ENCODE results near the gene SBNO2.
"Not testable (repeated sequence)": the region's sequence is repeated elsewhere in the genome, so short reads cannot be mapped to it uniquely, and the experiment has no call there.

Gene SBNO2

GRCh38 chr19:1208830-1209229, 34.8 kb upstream of the SBNO2 start:
- not testable (repeated sequence) for DNase-seq (ENCODE audit: low spot score)

- DNase-seq (ENCODE audit: low spot score) = no peak
Measured at GRCh38 chr19:1206864-1207450, 32.9 kb upstream of the SBNO2 start.

- DNase-seq (ENCODE audit: low spot score) = peak; percentile 51
Measured at GRCh38 chr19:1206150-1206863, 32.2 kb upstream of the SBNO2 start.

- DNase-seq (ENCODE audit: low spot score) = peak; percentile 100
Measured at GRCh38 chr19:1205114-1206099, 31.3 kb upstream of the SBNO2 start, which contains the start of gene STK11. Gene STK11, plus strand, starts transcription at chr19:1205778. Its CDS starts 1,136 bp downstream, at chr19:1206914.

GRCh38 chr19:1200614-1201013, 26.5 kb upstream of the SBNO2 start:
- not testable (repeated sequence) for DNase-seq (ENCODE audit: low spot score)

GRCh38 chr19:1199531-1199930, 25.5 kb upstream of the SBNO2 start:
- DNase-seq (ENCODE audit: low spot score) = no peak

- DNase-seq (ENCODE audit: low spot score) = no peak
Measured at GRCh38 chr19:1189419-1189818, 15.4 kb upstream of the SBNO2 start.

GRCh38 chr19:1183543-1184172, 9.6 kb upstream of the SBNO2 start:
- peak; percentile 24 for DNase-seq (ENCODE audit: low spot score)

- no peak for DNase-seq (ENCODE audit: low spot score)
Measured at GRCh38 chr19:1182727-1183126, 8.7 kb upstream of the SBNO2 start.

- no peak for DNase-seq (ENCODE audit: low spot score)
Measured at GRCh38 chr19:1182068-1182467, 8.0 kb upstream of the SBNO2 start.

- peak; percentile 41 for DNase-seq (ENCODE audit: low spot score)
Measured at GRCh38 chr19:1181606-1182005, 7.5 kb upstream of the SBNO2 start.

GRCh38 chr19:1177322-1178114, 3.5 kb upstream of the SBNO2 start:
- DNase-seq (ENCODE audit: low spot score) = no peak

GRCh38 chr19:1173159-1173844, 766 bp downstream of the SBNO2 start:
- peak; percentile 37 for DNase-seq (ENCODE audit: low spot score)

GRCh38 chr19:1172353-1173158, 1.5 kb downstream of the SBNO2 start:
- peak; percentile 46 for DNase-seq (ENCODE audit: low spot score)

GRCh38 chr19:1171755-1172352, 2.2 kb downstream of the SBNO2 start:
- DNase-seq (ENCODE audit: low spot score) = peak; percentile 28

- no peak for DNase-seq (ENCODE audit: low spot score)
Measured at GRCh38 chr19:1170938-1171754, 2.9 kb downstream of the SBNO2 start.

- DNase-seq (ENCODE audit: low spot score) = peak; percentile 12
Measured at GRCh38 chr19:1169921-1170885, 3.9 kb downstream of the SBNO2 start.

Data from iPS-NIHi11 (cell line).